ENCODE measurements around the gene DLX4.

DLX4 gene

DNA sequence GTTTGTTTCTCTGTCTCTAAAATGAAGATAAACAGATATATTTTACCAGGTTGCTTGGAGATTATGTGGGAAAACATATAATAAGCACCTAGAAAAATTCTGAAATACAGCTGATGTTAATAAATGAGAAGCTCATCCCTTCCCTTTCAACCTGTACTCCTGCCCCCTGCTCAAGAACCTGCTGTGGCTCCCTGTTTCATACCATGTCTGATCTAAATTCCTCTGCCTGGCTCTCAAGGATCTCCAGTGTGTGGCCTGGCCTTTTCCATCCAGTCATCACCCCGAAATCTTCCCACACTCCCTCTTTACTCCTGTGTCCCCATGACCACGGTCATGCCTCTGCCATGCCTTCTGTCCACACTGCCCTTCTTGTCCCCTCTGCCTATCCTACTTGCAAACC, 19.4 kb upstream of the DLX4 start:
- DNase-seq: no peak

DNA sequence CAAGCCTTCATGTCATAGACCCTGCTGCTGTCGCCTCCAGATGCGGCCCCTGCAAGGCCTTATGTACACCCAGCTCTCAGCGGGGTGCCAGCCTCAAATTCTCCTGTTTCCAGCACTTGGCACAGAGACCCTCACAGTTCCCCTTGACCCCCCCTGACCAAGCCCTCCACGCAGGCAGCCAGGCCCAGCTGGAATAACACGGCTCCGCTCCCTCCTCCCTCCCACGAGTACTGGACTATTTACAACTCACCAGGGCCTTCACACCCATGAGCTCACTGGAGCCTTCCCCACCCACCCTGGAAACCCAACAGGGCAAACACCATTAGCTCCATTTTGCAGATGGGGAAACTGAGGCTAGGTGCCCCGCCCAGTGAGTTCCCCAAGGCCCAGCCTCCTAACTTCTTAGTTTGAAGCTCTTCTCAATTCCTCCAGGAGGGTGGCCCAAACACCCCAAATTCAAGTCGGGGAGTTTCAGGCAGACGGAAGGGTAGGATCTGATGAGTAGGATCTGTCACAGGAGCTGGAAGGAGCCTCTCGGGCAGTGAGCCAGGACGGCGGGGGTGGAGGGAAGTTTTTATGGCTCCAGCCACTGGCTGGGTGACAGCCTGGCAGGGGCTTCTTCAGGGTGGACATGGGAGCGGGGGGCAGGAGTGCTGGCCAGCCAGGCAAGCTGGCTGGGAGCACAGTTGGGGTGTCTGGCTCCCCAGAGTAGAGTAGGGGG, 17.5 kb upstream of the DLX4 start:
- DNase-seq: peak; percentile 54

DNA sequence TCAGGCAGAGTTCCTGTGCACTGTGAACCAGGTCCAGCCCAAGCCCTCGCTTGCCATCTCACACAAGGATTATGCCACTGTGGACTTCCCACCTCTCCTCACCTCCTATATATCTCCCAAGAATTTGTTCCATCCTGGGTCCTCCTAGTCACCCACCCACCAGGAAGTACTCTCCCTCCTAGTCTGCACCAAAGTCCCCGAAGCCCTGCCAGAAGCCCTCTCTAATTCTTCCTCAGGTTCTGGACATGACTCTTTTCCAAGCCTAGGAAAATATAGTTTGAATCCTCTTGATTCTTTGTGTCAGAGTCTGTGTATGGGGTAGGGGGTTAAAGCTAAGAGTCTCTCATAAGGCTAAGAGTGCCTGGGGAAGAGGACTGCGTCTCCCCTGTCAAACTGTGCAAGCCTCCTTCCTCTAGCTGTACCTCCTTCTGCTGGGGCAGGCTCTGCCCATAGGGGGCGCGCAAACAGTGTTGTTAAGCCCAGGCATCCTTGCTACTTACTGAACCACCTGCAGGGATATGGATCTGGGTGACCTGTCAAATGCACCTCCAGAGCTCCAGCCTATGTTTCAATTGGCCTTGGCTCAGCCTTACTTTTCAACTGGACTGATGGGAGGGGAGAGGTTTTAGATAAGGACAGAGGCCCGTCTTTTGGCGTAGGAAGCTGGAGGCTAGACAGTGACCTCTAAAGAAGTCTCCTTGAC, 16.6 kb upstream of the DLX4 start:
- DNase-seq: peak; percentile 79

DNA sequence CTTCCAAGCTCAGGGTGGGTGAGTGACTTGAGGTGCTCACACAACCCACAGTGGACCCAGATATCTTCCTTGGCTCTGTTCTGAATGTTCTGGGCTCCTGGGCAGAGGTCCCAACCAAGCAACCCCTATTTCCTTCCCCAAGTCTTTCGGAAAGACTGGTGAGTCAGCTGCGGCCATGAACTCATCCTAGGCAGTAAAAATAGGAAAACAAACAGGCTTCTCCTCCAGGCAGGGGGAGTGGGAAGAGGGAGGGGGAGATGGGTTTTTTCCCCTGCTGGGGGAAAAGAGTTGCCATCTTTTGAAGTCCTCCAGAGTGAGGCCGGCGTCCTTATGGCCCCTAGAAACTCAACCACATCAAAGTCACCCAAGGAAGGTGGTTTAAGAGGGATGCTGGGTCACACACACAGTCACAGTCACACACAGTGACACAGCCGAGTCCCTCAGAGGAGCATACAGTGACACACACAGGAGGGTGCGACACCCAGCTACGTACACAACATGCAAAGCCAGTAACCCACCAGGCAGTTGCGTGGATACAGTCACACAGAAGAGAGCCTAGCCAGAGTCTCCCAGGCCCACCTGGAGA, 16.0 kb upstream of the DLX4 start:
- DNase-seq: no peak

DNA sequence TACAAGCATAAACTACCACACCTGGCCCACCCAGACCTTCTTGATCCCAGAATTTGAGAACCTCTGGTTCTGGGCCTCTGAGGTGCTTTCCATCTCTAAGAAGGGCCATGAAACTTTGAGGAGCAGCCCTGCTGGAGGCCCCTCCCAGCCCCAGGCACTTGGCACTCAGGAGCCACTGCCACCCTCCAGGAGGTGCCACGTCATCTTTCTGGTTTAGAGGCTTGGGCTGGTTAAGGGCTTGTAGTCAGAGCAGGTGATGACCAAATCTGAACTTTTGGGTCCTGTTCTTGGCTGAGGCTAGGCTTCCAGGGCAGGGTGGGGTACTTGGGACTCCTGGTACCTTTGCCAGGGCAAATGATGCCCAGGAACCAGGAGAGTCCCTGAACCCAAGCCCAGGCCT, 13.8 kb upstream of the DLX4 start:
- DNase-seq: no peak

DNA sequence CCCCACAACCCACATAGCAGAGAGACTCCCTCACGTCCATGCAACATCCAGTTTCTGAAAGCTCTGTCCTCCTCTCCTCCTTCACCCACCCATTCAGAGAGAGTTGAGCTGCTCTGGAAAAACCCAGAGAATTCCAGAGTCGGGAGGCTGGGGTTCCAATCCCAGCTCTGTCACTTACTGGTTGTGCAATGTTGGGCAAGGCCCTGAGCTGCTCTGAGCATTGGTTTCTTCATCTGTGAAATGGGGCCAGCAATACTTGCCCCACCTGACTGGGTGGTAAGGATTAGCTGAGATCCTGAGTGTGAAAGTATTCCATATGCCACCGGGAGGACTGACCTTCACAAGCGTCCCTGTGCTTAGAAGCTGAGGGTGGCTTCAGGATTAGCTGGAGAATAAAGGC, 12.2 kb upstream of the DLX4 start:
- DNase-seq: no peak

DNA sequence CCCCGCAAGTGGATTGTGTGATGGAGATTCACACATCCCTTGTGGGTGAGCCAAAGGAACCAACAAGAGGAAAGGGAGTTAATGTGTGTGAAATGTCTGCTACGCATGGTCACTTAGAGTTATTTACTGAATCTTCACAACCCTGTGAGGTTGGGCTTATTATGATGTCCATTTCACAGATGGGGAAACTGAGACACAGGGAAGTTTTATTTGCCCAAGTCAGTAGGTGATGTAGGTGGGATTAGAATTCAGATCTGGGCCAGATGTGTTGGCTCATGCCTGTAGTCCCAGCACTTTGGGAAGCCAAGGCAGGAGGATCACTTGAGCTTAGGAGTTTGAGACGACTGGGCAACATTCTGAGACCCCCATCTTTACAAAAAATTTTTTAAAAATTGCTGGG, 11.6 kb upstream of the DLX4 start:
- no peak for DNase-seq

DNA sequence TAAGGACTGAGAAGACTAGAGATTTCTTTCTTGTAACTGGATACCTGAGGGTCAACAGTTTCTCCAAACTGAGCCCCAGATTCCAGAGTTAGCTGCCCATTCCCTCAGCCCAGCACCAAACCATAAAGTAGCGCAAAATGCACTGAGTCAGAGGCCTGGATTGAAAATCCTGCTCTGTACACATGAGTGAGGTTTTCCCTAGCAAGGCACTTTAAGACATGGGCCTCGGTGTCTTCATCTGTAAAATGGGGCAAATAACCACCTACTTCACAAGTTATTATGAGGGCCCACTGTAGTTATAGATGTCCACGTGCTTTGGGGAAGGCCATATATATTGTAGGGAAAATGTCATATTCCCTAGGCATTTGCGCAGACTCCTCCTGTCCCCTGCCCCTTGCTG, 10.3 kb upstream of the DLX4 start:
- no peak for DNase-seq

DNA sequence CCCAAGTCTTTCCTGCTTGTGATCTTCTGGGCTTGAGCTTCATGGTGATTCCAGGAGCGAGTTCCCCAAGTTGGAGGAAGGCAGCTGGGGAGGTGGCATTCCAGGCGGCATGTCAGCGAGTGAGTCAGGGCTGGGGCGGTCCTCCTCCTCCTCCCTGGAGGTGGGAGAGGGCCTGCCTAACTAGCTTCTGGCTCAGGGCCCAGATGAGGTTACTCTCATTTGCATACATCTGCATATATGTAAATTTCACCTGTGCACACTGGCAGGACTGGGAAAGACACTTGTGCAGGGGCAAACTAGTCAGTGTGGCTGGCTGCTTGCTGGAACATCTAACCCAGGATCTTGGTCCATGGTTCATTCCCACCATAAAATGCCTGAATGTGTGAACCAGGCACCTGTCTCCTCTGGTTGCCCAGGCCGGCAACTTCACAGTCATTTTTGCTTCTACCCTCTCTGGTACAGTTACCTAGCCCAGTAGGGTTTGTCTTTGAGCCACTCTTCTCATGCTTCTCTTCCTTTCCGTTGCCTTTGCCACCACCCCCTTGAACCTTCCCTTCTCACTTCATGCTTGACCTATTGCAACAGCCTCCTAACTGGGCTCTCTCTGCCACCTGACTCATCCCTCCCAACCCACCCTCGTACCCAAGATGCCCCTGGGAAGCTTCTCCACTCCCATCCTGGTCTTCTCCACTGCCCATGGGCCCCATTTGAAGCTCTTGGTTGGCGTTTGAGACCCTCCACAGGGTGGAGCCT, 9.6 kb upstream of the DLX4 start:
- no peak for DNase-seq

DNA sequence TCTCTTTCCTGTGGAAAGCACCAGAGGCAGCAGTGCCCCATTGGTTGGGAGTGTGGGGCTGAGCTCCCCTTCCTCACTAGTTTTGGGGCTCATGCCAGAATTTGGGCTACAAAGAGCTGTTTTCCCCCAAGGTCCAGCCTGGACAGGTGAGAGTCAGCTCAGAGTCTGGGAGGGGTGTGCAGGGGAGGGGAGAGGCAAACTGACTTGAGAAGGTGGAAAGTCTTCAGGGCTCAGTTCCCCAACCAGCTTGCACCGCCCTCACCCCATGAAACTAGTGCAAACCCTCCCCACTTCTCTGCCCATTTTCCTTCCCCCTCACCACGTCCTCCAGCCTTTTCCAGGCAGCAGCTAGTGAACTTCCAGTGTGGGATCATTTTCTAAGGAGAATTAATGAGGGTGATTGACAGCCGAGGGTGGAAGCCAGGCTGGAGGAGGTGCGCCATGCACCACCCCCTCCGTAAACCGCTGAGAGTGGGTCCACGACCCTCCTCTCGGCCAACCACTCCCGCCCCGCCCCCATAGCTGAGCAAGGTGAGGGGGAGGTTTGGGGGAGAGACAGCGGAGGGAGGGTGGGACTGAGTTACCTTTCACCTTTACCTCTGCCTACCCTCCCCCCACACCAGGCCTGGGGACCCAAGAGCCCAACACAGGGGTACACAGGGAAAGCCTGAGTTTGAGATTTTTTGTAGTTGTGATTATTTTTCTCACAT, 6.2 kb upstream of the DLX4 start:
- DNase-seq: no peak

DNA sequence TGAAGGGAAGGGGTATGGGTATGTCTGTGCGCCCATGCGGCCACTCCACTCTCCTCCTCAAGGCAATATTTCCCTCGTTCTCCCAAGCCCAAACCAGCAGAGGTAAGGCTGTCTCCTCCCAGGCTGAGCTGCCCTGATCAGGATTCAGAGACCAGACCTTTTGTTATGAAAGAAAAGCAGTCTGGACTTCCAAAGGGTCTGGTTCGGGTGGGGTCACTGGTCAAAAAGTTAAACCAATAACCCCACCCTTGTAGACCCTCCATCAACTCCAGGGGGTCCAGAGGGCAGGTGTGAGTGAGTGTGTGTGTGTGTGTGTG, 5.7 kb upstream of the DLX4 start:
- DNase-seq: no peak

DNA sequence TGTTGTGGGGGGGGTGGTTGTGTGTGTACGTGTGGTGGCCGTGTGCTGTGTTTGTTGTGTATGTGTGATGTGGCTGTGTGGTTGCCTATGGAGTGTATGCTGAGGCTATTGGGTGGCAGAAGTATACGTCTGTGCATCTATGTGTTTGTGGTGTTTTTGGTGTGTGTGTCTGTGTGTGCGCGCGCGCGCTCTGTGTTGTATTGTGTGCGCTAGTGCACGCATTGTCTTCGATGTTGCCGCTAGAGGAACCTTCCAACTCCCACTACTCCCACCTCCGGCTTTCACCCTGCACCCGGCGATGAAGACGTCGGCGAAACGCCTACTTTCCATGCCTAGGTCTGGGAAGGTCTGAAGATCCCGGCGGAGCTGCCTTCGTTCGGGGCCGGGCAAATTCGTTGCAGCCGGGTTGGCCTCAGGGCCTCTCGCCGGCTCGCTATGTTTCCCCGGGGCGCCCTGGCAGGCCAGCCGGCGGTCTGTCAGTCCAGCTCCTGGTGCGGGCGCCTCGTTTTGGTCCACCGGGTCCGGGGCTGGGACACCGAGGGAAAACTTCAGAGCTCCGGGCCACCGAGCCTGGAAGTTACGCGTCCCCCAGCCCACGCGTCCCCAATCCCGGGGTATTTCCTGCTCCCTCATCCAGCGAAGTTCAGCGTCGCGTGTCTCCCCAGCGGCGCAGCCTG, 5.2 kb upstream of the DLX4 start:
- DNase-seq: no peak

DNA sequence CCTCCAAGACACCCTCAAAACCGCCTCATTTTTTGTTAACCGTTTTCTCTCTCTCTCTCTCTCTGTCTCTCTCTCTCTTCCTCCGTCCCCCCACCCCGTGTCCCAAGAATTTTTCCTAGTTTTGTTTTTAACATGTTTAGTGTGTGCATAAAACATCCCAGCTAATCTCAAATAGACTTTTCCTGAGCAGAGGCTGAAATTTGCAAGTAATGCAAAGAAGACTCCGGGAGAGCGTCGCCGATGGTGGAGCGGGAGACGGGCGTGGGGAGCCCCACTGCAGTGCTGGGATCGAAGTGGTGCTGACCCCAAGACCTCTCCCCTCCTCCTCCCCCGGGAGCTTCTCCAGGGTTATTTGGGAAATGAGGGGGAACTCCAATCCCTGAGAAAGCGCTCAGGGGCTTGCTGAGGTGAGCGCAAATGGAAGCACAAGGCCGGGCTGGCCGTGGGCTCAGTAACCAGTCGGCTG, 4.7 kb upstream of the DLX4 start:
- no peak for DNase-seq

DNA sequence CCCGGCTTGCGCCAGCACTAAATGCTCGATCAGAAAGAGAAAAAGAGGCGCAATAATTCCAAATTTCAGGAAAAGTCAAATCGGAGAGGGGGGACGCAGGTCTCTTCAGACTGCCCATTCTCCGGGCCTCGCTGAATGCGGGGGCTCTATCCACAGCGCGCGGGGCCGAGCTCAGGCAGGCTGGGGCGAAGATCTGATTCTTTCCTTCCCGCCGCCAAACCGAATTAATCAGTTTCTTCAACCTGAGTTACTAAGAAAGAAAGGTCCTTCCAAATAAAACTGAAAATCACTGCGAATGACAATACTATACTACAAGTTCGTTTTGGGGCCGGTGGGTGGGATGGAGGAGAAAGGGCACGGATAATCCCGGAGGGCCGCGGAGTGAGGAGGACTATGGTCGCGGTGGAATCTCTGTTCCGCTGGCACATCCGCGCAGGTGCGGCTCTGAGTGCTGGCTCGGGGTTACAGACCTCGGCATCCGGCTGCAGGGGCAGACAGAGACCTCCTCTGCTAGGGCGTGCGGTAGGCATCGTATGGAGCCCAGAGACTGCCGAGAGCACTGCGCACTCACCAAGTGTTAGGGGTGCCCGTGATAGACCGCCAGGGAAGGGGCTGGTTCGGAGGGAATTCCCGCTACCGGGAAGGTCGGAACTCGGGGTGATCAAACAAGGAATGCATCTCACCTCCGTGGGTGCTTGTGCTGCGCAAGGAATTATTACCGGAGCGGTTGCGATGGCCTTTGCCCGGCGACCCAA, 4.0 kb upstream of the DLX4 start:
- no peak for DNase-seq

DNA sequence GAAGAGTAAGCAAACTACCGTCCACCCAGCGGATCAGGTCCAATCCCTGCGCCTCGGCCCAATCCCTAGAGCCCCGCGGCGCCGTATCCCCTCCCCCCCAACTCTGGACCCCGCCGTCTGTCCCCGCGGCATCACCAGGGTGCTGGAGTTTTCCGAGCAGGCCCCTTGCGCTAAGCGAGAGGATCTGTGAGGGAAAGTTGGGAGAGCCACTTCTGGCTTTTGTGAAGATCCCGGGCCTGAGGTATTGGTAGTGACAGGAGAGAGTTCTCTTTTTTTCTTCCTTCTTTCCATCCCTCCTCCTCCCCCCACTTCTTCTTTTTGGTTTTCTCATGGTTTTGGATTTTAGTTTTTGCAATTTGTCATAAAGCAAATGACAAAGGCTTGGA, 3.5 kb upstream of the DLX4 start:
- DNase-seq: no peak

DNA sequence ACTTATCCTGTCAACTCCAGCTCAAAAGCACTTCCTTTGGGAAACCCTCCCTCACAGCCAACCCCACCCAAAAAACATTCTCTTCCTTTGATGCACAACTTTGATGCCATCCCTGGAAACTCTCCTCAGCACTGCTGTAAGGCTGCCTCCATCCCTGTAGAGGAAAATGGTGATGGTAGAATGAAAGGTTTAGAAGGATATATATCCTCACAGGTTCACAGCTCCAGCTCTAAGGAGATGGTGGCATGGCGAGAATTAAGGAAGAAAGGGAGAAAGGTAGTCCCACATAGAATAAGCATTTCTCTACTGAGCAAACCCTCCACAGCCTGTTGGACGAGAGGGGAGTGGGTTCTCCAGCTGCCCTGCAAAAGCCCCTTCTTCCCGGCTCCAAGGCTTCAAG, 2.2 kb upstream of the DLX4 start:
- DNase-seq: no peak

DNA sequence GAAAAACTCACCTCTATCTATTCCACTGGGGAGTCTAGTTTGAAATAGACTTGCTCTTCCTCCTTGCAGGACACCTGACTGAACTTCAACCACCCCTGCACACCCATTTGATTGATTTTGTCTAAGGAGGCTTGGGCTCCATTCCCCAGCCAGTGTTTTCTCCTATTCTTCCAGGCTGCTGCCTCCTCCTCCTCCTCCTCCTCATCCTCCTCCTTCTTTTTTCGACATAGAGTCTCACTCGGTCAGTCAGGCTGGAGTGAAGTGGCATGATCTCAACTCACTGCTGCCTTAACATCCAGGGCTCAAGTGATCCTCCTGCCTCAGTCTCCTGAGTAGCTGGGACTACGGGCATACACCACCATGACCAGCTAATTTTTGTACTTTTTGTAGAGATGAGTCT, 1.8 kb upstream of the DLX4 start:
- DNase-seq: no peak

DNA sequence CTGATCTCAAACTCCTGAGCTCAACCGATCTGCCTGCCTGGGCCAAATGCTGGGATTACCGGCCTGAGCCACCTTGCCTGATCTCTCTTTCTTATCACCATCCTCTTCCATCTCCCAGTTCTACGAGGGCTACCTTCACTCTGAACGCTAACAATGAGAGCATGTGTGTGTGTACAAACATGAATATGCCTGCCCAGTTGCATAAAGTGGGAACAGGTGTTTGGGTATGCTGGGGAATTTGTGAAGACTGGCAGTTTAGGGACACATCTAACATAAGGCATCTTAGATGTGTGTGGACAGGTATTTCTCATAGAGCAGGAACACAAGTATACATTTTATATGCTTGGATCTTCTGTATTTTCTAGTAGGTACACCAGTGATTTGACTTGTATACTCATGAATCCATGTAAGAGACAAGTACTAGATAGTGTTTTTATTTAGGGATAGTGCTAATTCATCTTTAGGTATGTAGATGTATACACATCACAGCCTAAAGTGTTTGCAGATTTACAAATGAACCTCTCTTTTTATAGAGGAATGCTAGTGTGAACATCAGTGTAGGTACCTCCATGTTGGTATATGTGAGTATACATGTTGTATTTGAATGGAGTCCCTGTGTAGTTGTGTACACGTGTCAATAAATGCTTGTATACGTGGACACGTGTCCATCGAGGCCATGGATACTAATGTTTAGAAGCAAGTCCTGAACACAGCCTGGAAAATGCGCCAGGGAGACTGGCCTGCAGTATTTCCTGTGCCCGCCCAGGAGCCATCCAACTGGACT, 1.2 kb upstream of the DLX4 start:
- DNase-seq: no peak

DNA sequence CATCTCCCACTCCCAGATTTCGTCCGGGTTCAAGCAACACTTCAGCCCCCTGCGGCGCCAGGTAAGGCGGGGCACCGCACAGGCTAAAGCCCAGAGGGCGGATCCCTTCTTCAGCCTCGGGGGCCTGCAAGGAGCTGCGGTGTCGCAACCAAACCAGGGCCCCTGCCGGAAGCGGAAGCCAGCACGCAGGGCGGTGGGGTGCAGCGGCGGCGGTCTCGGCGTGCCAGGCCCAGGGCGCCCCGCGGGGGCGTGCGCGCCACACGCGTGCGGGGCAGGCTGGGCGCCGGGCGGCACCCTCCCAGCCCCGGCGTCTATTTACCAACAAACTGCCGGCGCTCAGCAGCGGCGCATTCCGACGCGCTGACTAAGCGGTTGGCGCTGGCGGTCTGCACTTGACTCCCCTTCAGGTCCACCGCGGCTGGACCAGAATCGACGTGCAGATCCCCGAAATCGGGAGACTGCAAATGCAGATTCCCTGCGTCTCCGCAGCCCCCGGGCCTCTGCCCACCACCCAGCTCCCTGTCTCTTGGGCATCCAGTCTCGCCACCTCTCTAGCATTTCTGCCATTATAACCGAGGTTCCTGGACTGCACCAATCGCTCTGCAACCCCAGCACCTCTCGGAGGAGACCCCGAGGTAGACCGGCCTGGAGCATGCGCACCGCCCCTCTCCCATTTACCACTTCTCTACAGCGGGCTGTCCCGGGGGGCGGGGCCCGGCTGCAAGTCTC, 421 bp upstream of the DLX4 start:
- DNase-seq: peak; percentile 70

DNA sequence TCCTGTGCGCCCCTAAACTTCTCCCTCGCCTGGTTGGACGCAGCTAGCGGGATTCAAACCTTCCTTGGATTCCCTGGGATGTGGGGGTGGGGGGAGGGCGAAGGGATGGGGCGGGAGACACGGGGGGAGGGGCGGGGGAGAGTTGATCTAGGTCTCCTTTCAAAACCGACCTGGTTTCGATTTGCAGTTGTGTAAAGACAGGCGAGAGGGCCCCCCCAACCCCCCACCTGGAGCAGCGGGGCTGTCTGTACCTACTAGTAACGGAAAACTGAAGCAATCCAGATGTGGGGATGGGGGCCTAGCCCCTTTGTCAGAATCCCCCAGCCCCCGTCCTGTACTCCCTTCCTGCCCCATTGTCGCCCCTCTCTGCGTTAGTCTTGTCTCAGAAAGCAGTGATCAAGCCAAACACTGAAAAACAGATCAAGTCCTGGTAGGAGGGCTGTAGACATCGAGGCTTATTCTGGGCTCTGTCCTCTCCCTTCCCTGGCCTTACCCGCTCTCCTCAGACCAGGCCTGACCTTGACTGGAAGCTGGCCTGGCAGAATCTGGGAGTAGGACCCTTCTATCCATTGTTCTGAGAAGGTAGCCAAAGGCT, 902 bp downstream of the DLX4 start:
- DNase-seq: no peak

Measured in femur (tissue), 1 donor.